Chondrocyte (in vitro differentiated cells): ENCODE measurements around the gene UVSSA. TPM values are rescaled to one million over a fixed set of nuclear protein-coding genes. Genes with fewer than 3 reads are reported as not detected.

Experiments used
- DNase-seq: peaks from one replicate; pipeline ENCODE4 v3.0.0; 2021; ENCODE audit warnings: mixed read lengths, low spot score
- H3K27ac Mint-ChIP-seq: one replicate; pipeline ENCODE4 v1.8.0; 2021; ENCODE audit warnings: mild to moderate bottlenecking, moderate library complexity, mixed read lengths; ENCODE audit not compliant: unreplicated experiment
- H3K27me3 Mint-ChIP-seq: 2 replicates; pipeline ENCODE4 v1.8.0; 2021; ENCODE audit warnings: low read depth, mixed read lengths
- H3K36me3 Mint-ChIP-seq: 2 replicates; pipeline ENCODE4 v1.8.0; 2021; ENCODE audit warnings: low read depth, mixed read lengths
- H3K4me1 Mint-ChIP-seq: 2 replicates; pipeline ENCODE4 v1.8.0; 2021; ENCODE audit warnings: low read depth, mild to moderate bottlenecking, mixed read lengths
- H3K4me3 Mint-ChIP-seq: one replicate; pipeline ENCODE4 v1.8.0; 2021; ENCODE audit warnings: mild to moderate bottlenecking, moderate library complexity, mixed read lengths; ENCODE audit not compliant: unreplicated experiment
- H3K9me3 Mint-ChIP-seq: 2 replicates; pipeline ENCODE4 v1.8.0; 2021; ENCODE audit warnings: low read depth, mixed read lengths
- CTCF ChIP-seq: fragments of 200-600 bp; sonication (generic); IDR thresholded peaks from 2 replicates; pipeline ENCODE4 v1.5.0; 2021; ENCODE audit warnings: antibody characterized with exemption, mild to moderate bottlenecking, moderate library complexity
- total RNA-seq: library from RNA; stranded (reverse); gene quantifications from 3 replicates; pipeline ENCODE4 v1.2.1, GENCODE V29; 2021

The UVSSA gene
- total RNA-seq, 1 donor from 2014 or later, result 20.9 TPM

DNA sequence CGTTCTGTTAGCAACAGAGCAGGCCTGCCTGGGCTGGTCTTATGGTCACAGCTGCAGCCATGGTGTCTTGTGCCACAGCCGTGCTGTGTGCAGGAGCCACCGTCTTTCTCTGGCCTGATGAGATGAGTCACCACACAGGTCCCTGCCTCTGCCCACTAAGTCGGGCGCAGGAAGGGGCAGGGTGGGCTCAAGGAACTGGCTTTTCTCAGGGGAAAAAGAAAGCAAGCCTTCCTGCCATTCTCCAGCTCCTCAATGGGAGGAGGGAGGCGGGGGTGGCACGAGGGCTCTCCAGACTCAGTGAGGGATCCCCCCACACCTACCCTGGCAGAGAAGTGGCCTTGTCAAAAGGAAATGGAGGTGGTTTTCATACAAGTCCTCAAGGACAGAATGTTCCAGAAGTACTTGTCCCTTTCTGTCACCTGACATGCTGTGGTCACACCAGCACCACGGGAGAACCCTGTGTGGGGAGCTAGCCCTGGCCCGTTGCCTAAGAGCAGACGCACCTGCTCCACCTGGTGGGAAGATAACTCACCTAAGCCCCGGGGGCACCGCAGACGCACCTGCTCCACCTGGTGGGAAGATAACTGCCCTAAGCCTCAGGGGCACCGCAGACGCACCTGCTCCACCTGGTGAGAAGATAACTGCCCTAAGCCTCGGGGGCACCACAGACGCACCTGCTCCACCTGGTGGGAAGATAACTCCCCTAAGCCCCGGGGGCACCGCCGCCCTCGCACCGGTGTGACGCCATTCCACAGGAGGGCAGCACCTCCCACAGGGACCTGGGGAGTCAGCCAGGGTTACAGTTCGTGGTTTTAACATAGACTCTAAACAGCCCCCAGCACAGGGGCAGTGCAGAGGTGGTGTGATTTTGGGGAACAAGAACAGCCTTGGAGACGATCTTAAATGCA, 18.5 kb downstream of the UVSSA start:
- Mint-ChIP-seq H3K9me3 (no peaks in the 10 kb centered on the region), H3K27me3 (no peaks in the 10 kb centered on the region), H3K36me3 (no peaks in the 10 kb centered on the region), H3K4me3 (no peak overlapping the region), H3K27ac (no peak overlapping the region), H3K4me1 (no peaks in the 10 kb centered on the region)
- no peak for TF ChIP-seq CTCF
- DNase-seq, result peak; percentile 62

DNA sequence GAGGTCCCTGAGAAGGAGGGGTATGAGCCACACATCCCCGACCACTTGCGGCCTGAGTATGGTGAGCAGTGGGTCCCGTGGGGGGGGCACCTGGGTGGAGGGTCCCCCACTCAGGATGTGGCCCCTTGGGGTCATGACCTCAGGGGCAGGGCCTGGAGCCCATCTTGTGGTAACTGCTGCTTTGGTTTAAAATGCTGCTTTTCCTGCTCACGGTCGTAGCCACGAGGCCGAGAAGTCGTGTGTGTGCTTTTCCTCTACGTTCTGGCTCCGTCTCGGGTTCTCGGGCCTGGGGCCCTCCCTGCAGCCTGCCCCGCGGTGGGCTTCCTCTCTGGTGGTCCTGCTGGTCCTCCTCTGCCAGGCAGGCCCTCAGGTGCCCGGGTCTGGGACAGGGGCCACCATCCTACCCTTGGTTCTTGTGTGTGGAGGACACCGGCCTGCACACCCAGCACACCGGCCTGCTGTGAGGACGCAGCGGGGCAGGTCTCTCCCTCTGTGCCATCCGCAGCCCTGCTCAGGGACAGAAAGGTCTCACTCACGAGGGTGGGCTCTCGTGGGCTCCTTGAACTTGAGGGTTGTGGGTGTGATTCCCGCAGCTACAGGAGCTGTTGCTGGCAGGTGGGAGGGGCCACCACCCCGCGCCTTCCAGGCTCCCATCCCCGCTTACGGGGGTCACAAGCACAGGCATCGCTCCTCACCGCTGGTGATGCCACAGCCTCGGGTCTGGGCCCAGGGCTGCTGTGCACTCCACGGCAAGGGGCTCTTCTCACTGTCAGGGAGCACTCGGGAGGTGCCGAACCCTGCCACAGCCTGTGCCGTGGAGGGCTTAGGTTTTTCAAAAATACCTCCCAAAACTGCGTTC, 19.6 kb downstream of the UVSSA start:
- no peak overlapping the region for H3K27ac Mint-ChIP-seq
- no peak for TF ChIP-seq CTCF
- H3K4me1 Mint-ChIP-seq, result no peaks in the 10 kb centered on the region
- peak; percentile 81 for DNase-seq
- H3K9me3 Mint-ChIP-seq, result no peaks in the 10 kb centered on the region
- peaks cover 7% of the 10 kb centered on the region for H3K36me3 Mint-ChIP-seq
- H3K4me3 Mint-ChIP-seq, result no peak overlapping the region
- H3K27me3 Mint-ChIP-seq, result no peaks in the 10 kb centered on the region

- Mint-ChIP-seq H3K27ac (no peak overlapping the region), H3K4me1 (no peaks in the 10 kb centered on the region), H3K9me3 (no peaks in the 10 kb centered on the region), H3K4me3 (no peak overlapping the region), H3K27me3 (no peaks in the 10 kb centered on the region), H3K36me3 (peaks cover 12% of the 10 kb centered on the region)
- TF ChIP-seq CTCF, result no peak
- DNase-seq, result peak; percentile 87
Measured at GRCh38 chr4:1367230-1367935, 20.4 kb downstream of the UVSSA start.

DNA sequence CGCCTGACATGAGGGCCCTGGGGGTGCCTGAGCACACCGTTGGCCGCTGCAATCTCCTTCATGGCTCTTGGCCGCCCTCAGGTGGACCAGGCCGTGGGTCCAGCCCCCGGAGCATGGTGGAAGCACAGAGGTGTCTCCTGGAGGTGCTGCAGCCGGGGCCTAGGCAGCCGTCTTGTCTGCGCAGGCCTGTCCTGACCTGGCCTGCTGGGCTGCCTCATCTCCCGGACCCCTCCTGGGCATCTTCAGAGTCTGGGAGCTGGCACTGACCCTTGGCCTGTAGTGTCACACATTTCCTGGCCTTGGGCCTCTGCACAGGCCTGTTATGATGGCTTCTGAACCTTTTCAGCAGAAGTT, 20.9 kb downstream of the UVSSA start:
- Mint-ChIP-seq H3K4me3 (no peak overlapping the region), H3K27me3 (no peaks in the 10 kb centered on the region), H3K4me1 (no peaks in the 10 kb centered on the region), H3K36me3 (peaks cover 15% of the 10 kb centered on the region), H3K27ac (no peak overlapping the region), H3K9me3 (no peaks in the 10 kb centered on the region)
- DNase-seq, result no peak
- TF ChIP-seq CTCF, result no peak
